ENCODE data around the gene SF3B4. TPM values are rescaled to one million over a fixed set of nuclear protein-coding genes. Genes with fewer than 3 reads are reported as not detected.

Gene SF3B4
- total RNA-seq, result 22.4 and 23.5 TPM in 2 replicates

GRCh38 chr1:149927563-149928400 lies at the start of gene SF3B4:
TSS of gene SF3B4 (minus strand) at chr1:149927803. CDS start at chr1:149927759, 44 bp downstream.

GRCh38 chr1:149936170-149936991 lies 8.8 kb upstream of the SF3B4 start, which contains the start of gene MTMR11:
TSS of gene MTMR11 (minus strand) at chr1:149936879. CDS start at chr1:149936647, 232 bp downstream.

GRCh38 chr1:149917571-149918144 lies 9.9 kb downstream of the SF3B4 start, which contains the start of gene SV2A:
TSS of gene SV2A (minus strand) at chr1:149917844. CDS start at chr1:149913840, 4,004 bp downstream.

GRCh38 chr1:149899460-149900284 lies 27.9 kb downstream of the SF3B4 start, which contains the start of gene BOLA1:
TSS of gene BOLA1 (plus strand) at chr1:149899568. CDS start at chr1:149900060, 492 bp downstream.

Other genes starting within 250 kb of the SF3B4 start
- not detected in 2 replicates for gene FCGR1A, start 145.1 kb downstream of the SF3B4 start, total RNA-seq
- 26.9 and 28.8 TPM in 2 replicates for gene BOLA1, start 28.2 kb downstream of the SF3B4 start, total RNA-seq
- gene SV2A, start 10.0 kb downstream of the SF3B4 start, total RNA-seq, result 8.6 and 11.2 TPM in 2 replicates
- gene MTMR11, start 9.1 kb upstream of the SF3B4 start, total RNA-seq, result 9.6 and 20.4 TPM in 2 replicates
- 5.9 and 11.2 TPM in 2 replicates for gene OTUD7B, start 82.9 kb upstream of the SF3B4 start, total RNA-seq
- 18.5 and 19.9 TPM in 2 replicates for gene VPS45, start 140.0 kb upstream of the SF3B4 start, total RNA-seq
- 73.7 and 75.3 TPM in 2 replicates for gene PLEKHO1, start 222.1 kb upstream of the SF3B4 start, total RNA-seq

All from mesangial cell (primary cell).